Retinal pigment epithelial cell (primary cell): ENCODE results near the gene PLEK.

Experiments
- DNase-seq: peaks from one replicate; pipeline ENCODE4 v3.0.0-alpha.2; 2010; ENCODE audit warnings: low read depth
- H3K4me3 ChIP-seq: 2 replicates; pipeline ENCODE4 v1.5.1; 2011; ENCODE audit warnings: mild to moderate bottlenecking, low read length, control low read depth, moderate library complexity
- CTCF ChIP-seq: conservative IDR thresholded peaks from 2 replicates; pipeline ENCODE4 v1.5.1; 2011; ENCODE audit warnings: low read depth, low read length, control low read depth, inconsistent platforms

Gene PLEK

DNA sequence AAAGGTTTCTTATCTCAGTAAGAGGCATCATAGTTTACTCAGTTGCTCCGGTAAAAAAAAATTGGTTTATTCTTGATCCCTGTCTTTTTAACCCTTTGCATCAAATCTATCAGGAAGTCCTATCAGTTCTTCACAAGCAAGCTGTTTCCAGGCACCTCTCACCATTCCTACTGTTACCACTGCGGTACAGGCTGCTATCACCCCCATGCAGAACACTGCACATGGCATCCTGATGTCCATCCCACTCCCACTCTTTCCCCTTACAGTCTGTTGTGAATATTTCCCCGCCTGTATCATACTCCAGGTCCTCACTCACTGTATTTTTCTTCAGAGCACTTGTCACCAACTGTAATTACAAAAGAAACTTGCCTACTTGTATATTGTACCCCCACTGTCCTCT, 40.0 kb upstream of the PLEK start:
- TF ChIP-seq CTCF: no peak
- DNase-seq: no peak
- no peak overlapping the region for H3K4me3 ChIP-seq

- no peak overlapping the region for H3K4me3 ChIP-seq
- TF ChIP-seq CTCF: no peak
- no peak for DNase-seq
These were observed 36.2 kb upstream of the PLEK start for GRCh38 chr2:68328901-68329300.

GRCh38 chr2:68330691-68331090, 34.4 kb upstream of the PLEK start:
- DNase-seq: no peak
- no peak overlapping the region for H3K4me3 ChIP-seq
- no peak for TF ChIP-seq CTCF

DNA sequence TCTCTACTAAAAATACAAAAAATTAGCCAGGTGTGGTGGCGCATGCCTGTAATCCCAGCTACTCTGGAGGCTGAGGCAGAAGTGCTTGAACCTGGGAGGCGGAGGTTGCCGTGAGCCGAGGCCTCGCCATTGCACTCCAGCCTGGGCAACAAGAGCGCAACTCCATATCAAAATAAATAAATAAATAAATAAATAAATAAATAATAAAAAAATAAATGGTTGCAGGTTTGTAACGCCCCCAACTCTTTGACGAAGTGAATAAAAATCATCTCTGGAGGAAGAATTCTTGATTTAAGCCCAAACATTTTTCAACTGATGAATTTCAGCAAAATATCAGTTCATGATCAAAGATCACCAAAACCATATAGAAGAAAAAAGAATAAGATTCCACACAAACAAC, 32.1 kb upstream of the PLEK start:
- no peak for TF ChIP-seq CTCF
- no peak overlapping the region for H3K4me3 ChIP-seq
- no peak for DNase-seq

GRCh38 chr2:68333931-68334330, 31.2 kb upstream of the PLEK start:
- TF ChIP-seq CTCF: no peak
- DNase-seq: no peak
- H3K4me3 ChIP-seq: no peak overlapping the region

GRCh38 chr2:68336192-68336591, 28.9 kb upstream of the PLEK start:
- TF ChIP-seq CTCF: no peak
- H3K4me3 ChIP-seq: no peak overlapping the region
- no peak for DNase-seq

DNA sequence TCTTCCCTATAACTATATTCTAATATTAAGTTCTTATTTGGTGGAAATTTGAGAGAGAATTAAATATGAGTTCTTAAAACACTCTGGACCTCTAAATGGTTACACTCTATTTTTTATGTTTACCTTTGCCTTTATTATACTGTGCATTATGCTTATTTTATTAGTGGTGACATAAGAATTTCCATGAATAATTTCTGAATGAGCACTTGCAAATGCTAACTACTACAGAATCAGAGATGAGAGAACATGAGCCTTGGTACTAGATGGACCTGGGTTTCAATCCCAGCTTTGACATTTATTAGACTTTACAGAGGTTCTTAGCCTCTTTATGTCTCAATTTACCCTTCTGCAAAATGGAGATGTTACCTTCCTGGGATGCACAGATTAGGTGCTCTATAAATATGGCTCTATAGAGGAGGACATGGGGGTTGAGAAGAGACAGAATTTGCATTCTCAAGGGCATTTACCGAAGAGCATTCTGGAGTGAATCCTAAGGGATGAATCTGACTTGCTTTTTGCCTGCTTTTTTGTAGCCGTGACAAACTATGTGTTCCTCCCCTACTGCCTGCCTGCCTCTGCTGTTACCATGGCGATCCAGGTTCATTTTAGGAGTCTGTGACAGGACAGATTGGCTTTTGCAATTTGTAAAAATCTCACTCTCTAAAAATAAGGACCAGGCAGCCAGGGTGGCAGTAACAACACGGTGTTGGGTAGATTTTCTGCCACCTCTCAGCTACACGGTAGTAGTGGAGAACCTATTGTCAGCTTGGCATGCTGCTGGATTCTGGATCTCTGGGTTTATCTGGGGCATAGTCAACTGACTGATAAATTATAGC, 24.6 kb upstream of the PLEK start:
- TF ChIP-seq CTCF: no peak
- DNase-seq: no peak
- H3K4me3 ChIP-seq: no peak overlapping the region
